Nephron (organoid): Measurements from ENCODE around the gene LAMA4.

ENCODE experiments used
- H3K27ac Mint-ChIP-seq, 3 experiments: 2 replicates each; pipeline ENCODE4 v1.8.0; 2020; ENCODE audit warnings: mixed read lengths in 3 of 3, mild to moderate bottlenecking in 2 of 3, moderate library complexity in 1 of 3
- H3K27me3 Mint-ChIP-seq: 2 replicates; pipeline ENCODE4 v1.8.0; 2021; ENCODE audit warnings: low read depth, mild to moderate bottlenecking, moderate library complexity, mixed read lengths
- H3K36me3 Mint-ChIP-seq: 2 replicates; pipeline ENCODE4 v1.8.0; 2020; ENCODE audit warnings: low read depth, mixed read lengths
- H3K4me1 Mint-ChIP-seq: 2 replicates; pipeline ENCODE4 v1.8.0; 2020; ENCODE audit warnings: mixed read lengths
- H3K4me3 Mint-ChIP-seq, 3 experiments: 2 replicates each; pipeline ENCODE4 v1.8.0; 2020; ENCODE audit warnings: mild to moderate bottlenecking in 3 of 3, mixed read lengths in 3 of 3, moderate library complexity in 2 of 3
- H3K9me3 Mint-ChIP-seq: 2 replicates; pipeline ENCODE4 v1.8.0; 2020; ENCODE audit warnings: mixed read lengths
- CTCF ChIP-seq, 3 experiments: fragments of 200-600 bp; sonication (generic); IDR thresholded peaks; one replicate each; pipeline ENCODE4 v1.5.0; 2021; ENCODE audit warnings: antibody characterized with exemption in 3 of 3; ENCODE audit not compliant: unreplicated experiment in 3 of 3

The LAMA4 gene

DNA sequence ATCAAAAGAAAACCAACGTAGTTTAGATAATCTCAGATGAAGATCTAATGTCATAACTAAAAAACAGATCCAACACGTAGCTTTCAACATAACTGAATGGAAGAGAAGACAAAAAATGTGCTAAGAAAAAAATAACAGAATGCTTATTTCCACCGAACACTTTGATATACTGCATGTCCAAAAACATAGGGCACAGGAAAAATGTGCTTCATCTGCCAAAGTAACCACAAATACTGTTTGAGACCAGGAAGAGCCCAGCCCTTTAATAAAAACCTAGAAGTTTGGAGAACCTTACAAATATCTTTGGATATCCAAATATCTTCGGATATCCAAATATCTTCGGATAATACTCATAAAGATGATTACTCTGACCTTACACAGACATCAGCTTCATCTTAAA, 19.8 kb downstream of the LAMA4 start:
- H3K4me3 Mint-ChIP-seq: no peak overlapping the region
- H3K27me3 Mint-ChIP-seq: no peaks in the 10 kb centered on the region
- peak overlapping the region; percentile 6 to 93 (median 47) for H3K27ac Mint-ChIP-seq
- no peaks in the 10 kb centered on the region for H3K9me3 Mint-ChIP-seq
- peaks cover 68% of the 10 kb centered on the region for H3K4me1 Mint-ChIP-seq
- no peaks in the 10 kb centered on the region for H3K36me3 Mint-ChIP-seq
- TF ChIP-seq CTCF (IDR thresholded peaks at IDR 0.05; ENCODE audit: unreplicated experiment in 3 of 3): no peak

- Mint-ChIP-seq H3K36me3 (peaks cover 5% of the 10 kb centered on the region), H3K27me3 (no peaks in the 10 kb centered on the region), H3K27ac (peak overlapping the region; percentile 91 to 93 (median 92)), H3K4me3 (no peak overlapping the region), H3K9me3 (no peaks in the 10 kb centered on the region), H3K4me1 (peaks cover 75% of the 10 kb centered on the region)
- TF ChIP-seq CTCF (IDR thresholded peaks at IDR 0.05; ENCODE audit: unreplicated experiment in 3 of 3): no peak
Observed at GRCh38 chr6:112233847-112234246, 20.5 kb downstream of the LAMA4 start.

- no peak for TF ChIP-seq CTCF (IDR thresholded peaks at IDR 0.05; ENCODE audit: unreplicated experiment in 3 of 3)
- H3K4me3 Mint-ChIP-seq: peak overlapping the region; percentile 15 to 66 (median 54)
- no peaks in the 10 kb centered on the region for H3K27me3 Mint-ChIP-seq
- peaks cover 5% of the 10 kb centered on the region for H3K36me3 Mint-ChIP-seq
- H3K27ac Mint-ChIP-seq: peak overlapping the region; percentile 91 to 93 (median 92)
- H3K9me3 Mint-ChIP-seq: no peaks in the 10 kb centered on the region
- peaks cover 81% of the 10 kb centered on the region for H3K4me1 Mint-ChIP-seq
Observed at GRCh38 chr6:112232845-112233256, 21.5 kb downstream of the LAMA4 start.

DNA sequence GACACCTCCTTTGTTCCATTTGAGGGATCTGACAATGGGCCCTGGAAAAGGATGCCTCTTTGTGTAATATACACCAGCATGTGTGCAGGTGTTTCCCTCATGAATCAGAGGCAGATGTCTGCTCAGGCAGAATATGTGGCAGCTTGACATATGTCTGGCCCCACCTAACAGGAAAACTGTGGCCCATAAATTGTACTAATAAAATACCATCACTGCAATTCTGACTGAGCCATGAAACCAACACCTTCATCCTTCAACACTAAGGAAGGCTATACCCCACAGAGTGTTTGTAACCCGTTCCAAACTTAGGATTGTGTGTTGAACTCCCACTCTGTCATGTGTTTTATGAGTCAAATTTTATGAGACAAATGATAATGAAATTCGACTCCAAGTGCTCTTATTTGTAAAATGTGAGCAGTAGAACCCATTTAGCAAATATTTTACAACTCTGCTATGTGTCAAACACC, 22.7 kb downstream of the LAMA4 start:
- peaks cover 5% of the 10 kb centered on the region for H3K36me3 Mint-ChIP-seq
- TF ChIP-seq CTCF (IDR thresholded peaks at IDR 0.05; ENCODE audit: unreplicated experiment in 3 of 3): no peak
- no peaks in the 10 kb centered on the region for H3K9me3 Mint-ChIP-seq
- H3K27ac Mint-ChIP-seq: peak overlapping the region; percentile 72 to 93 (median 79)
- H3K4me1 Mint-ChIP-seq: peaks cover 77% of the 10 kb centered on the region
- H3K27me3 Mint-ChIP-seq: no peaks in the 10 kb centered on the region
- peak overlapping the region in 1 of 3 experiments; percentile 47 for H3K4me3 Mint-ChIP-seq

DNA sequence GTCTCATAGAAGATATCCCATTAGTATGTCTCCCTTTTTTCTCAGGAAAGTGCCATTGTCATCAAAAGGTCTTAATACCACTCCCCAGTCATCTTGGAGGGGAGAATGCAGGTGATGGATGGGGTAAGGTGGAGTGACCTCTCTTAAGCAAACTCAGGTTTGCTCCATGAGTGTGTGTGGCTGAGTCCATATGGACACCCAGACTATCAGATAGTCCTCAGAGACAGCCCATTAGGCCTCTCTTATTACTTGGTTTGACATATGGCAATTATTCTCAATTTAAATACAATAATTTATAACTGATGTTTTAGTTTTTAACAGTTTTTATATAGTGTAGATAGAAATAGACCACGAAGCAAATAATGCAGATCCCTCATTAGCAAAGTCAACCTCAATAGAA, 23.2 kb downstream of the LAMA4 start:
- peaks cover 5% of the 10 kb centered on the region for H3K36me3 Mint-ChIP-seq
- H3K4me1 Mint-ChIP-seq: peaks cover 77% of the 10 kb centered on the region
- no peaks in the 10 kb centered on the region for H3K27me3 Mint-ChIP-seq
- H3K4me3 Mint-ChIP-seq: no peak overlapping the region
- TF ChIP-seq CTCF (IDR thresholded peaks at IDR 0.05; ENCODE audit: unreplicated experiment in 3 of 3): no peak
- H3K27ac Mint-ChIP-seq: peak overlapping the region; percentile 72 to 93 (median 79)
- H3K9me3 Mint-ChIP-seq: no peaks in the 10 kb centered on the region
